K562 (cell line): ENCODE results near the gene ZDHHC6. TPM values are rescaled to one million over a fixed set of nuclear protein-coding genes. Genes with fewer than 3 reads are reported as not detected.

Experiments
- ATAC-seq: fragments of 200-7000 bp; cut with Tn5 transposase; 3 replicates; pipeline ENCODE4 v1.9.1; 2020; ENCODE audit warnings: moderate library complexity
- BruUV-seq: library from RNA; stranded (reverse); fragments of 400-500 nt; replicated peaks from 2 replicates; lab custom pipeline; 2021; lab: Mats Ljungman, UMichigan
- CTCF ChIA-PET: fragments of 300-600 bp; formaldehyde crosslinking; extraction: SDS; loops from one replicate; lab custom pipeline; 2021; ENCODE audit warnings: low intra/inter-chr PET ratio; lab: Yijun Ruan, JAX
- POLR2A ChIA-PET: fragments of 300-600, 350-650 bp; sonication (Branson Sonifier 250); formaldehyde crosslinking; extraction: SDS; loops from one replicate; lab custom pipeline; 2021; ENCODE audit warnings: antibody characterized with exemption, inconsistent platforms; lab: Yijun Ruan, JAX
- DNase-seq, 4 experiments: peaks; one replicate each; pipeline versions ENCODE4 v3.0.0 to v3.0.0-alpha.2; 2011 to 2018; ENCODE audit warnings: low spot score in 3 of 4, mixed read lengths in 3 of 4; ENCODE audit errors: extremely low read depth in 1 of 4
- FAIRE-seq: peaks from 2 replicates; lab custom pipeline; 2011; peaks lifted over from hg19 to GRCh38; lab: Jason Lieb, UNC
- H2AFZ ChIP-seq: 2 replicates; pipeline ENCODE4 v1.6.0; 2011; ENCODE audit warnings: low read depth, low read length, control low read depth, inconsistent platforms
- H3K27ac ChIP-seq: fragments of 200-600 bp; 3 replicates; pipeline ENCODE4 v1.8.0; 2011; ENCODE audit warnings: low read depth, mild to moderate bottlenecking, control low read depth, inconsistent platforms, low read length, moderate library complexity, mixed read lengths; ENCODE audit errors: extremely low read depth
- H3K27me3 ChIP-seq, 2 experiments: fragments of 300-600 bp in 1 of 2; 2 replicates in 1 of 2; 3 replicates in 1 of 2; pipeline versions ENCODE4 v1.6.0 to v1.8.0; 2011; ENCODE audit warnings: inconsistent platforms in 2 of 2, low read length in 2 of 2, mild to moderate bottlenecking in 1 of 2, mixed read lengths in 1 of 2, moderate library complexity in 1 of 2; ENCODE audit not compliant: control insufficient read depth in 2 of 2, insufficient read depth in 2 of 2
- H3K36me3 ChIP-seq: fragments of 300-600 bp; 3 replicates; pipeline ENCODE4 v1.8.0; 2011; ENCODE audit warnings: mild to moderate bottlenecking, low read length, inconsistent platforms; ENCODE audit not compliant: control insufficient read depth, insufficient read depth
- H3K4me1 ChIP-seq, 2 experiments: fragments of 200-600 bp in 1 of 2; replicated peaks in 1 of 2; 2 replicates in 1 of 2; 3 replicates in 1 of 2; pipeline versions ENCODE4 v1.5.1 to v1.8.0; 2011; ENCODE audit warnings: inconsistent platforms in 2 of 2, low read length in 2 of 2, mild to moderate bottlenecking in 1 of 2, mixed read lengths in 1 of 2, moderate library complexity in 1 of 2; ENCODE audit not compliant: control insufficient read depth in 2 of 2, insufficient read depth in 2 of 2
- H3K4me2 ChIP-seq: 2 replicates; pipeline ENCODE4 v1.6.1; 2011; ENCODE audit warnings: low read length, control low read depth, inconsistent platforms, mixed read lengths; ENCODE audit not compliant: insufficient read depth
- H3K4me3 ChIP-seq: fragments of 200-600 bp; sonication (generic), shearing (Covaris generic); 2 replicates; pipeline ENCODE4 v1.5.1; 2016; ENCODE audit warnings: control low read depth, inconsistent platforms
- H3K79me2 ChIP-seq: fragments of 200-600 bp; 3 replicates; pipeline ENCODE4 v1.8.0; 2011; ENCODE audit warnings: low read length, inconsistent platforms; ENCODE audit not compliant: control insufficient read depth, insufficient read depth
- H3K9ac ChIP-seq, 2 experiments: 2 replicates each; pipeline versions ENCODE4 v1.6.0 to v1.6.1; 2011; ENCODE audit warnings: low read depth in 2 of 2, low read length in 2 of 2, control low read depth in 1 of 2, inconsistent platforms in 1 of 2, mild to moderate bottlenecking in 1 of 2, mixed read lengths in 1 of 2; ENCODE audit not compliant: insufficient read depth in 1 of 2
- H3K9me1 ChIP-seq: one replicate; pipeline ENCODE4 v1.6.0; 2011; ENCODE audit warnings: inconsistent platforms, mild to moderate bottlenecking, low read length, moderate library complexity; ENCODE audit not compliant: control insufficient read depth, insufficient read depth
- H3K9me3 ChIP-seq: replicated peaks from 2 replicates; pipeline ENCODE4 v1.5.1; 2011; ENCODE audit warnings: low read depth, low read length, inconsistent platforms; ENCODE audit not compliant: control insufficient read depth, insufficient read depth
- H4K20me1 ChIP-seq: replicated peaks from 2 replicates; pipeline ENCODE4 v1.6.1; 2011; ENCODE audit warnings: low read length, inconsistent platforms, mixed read lengths; ENCODE audit not compliant: control insufficient read depth, insufficient read depth
- HMG20A ChIP-seq: fragments of 450-650 bp; formaldehyde crosslinking; conservative IDR thresholded peaks from 2 replicates; pipeline ENCODE4 v1.4.0; 2020; ENCODE audit warnings: mild to moderate bottlenecking, mixed read lengths
- HOXB6 ChIP-seq: fragments of 250-450 bp; sonication (Bioruptor Pico); IDR thresholded peaks from 2 replicates; pipeline ENCODE4 v1.5.1; 2022; ENCODE audit warnings: mild to moderate bottlenecking, borderline replicate concordance
- MTA2 ChIP-seq: fragments of 450-650 bp; IDR thresholded peaks from 2 replicates; pipeline ENCODE4 v1.6.1; 2016; ENCODE audit warnings: low read depth
- MTA3 ChIP-seq: fragments of 450-650 bp; formaldehyde crosslinking; IDR thresholded peaks from 2 replicates; pipeline ENCODE4 v1.6.1; 2017; ENCODE audit warnings: mild to moderate bottlenecking, borderline replicate concordance
- NCOA2 ChIP-seq, 2 experiments: fragments of 450-650 bp; IDR thresholded peaks; 2 replicates each; pipeline ENCODE4 v1.6.1; 2018; ENCODE audit warnings: mild to moderate bottlenecking in 2 of 2, moderate library complexity in 1 of 2; ENCODE audit not compliant: partially characterized antibody in 2 of 2
- NFE2 ChIP-seq: IDR thresholded peaks from 2 replicates; pipeline ENCODE4 v1.6.1; 2014; ENCODE audit warnings: antibody characterized with exemption, low read depth
- ZKSCAN1 ChIP-seq: fragments of 150-350 bp; IDR thresholded peaks from 2 replicates; pipeline ENCODE4 v1.6.1; 2016; ENCODE audit warnings: low read depth, low read length
- WGBS: fragments of 100-300 bp; shearing (Covaris generic); methylation state at CpG from one replicate; pipeline ENCODE4 v1.1.6; 2016; ENCODE audit warnings: low coverage, mixed read lengths; ENCODE audit not compliant: insufficient coverage; ENCODE audit errors: missing lambda C conversion rate; 5-methylcytosine and 5-hydroxymethylcytosine counted together
- in situ Hi-C: fragments of 300-500 bp; cut with MboI; formaldehyde crosslinking; loops from 4 replicates; pipeline ENCODE4 v1.15.0; 2018; ENCODE audit warnings: inconsistent platforms, mixed read lengths
- intact Hi-C: fragments of 100-400 bp; cut with micrococcal nuclease; formaldehyde crosslinking; loops from 2 replicates; pipeline ENCODE4 v1.14.2; 2022
- polyA plus RNA-seq, 8 experiments: library from polyadenylated mRNA; depleted of rRNA in 4 of 8; stranded (reverse) in 5 of 8; unstranded in 3 of 8; fragments of >200 nt; fragmentation: Nextera tagmentation in 2 of 8; fragmentation: Illumina TruSeq in 1 of 8; extraction: Ambion mirVana in 2 of 8; extraction: Trizol in 1 of 8; gene quantifications; 2 replicates each; pipeline versions ENCODE4 v1.2.1 to v1.2.3, GENCODE V29; 2011 to 2014; ENCODE audit warnings: inconsistent platforms in 1 of 8, missing spikeins in 1 of 8
- total RNA-seq, 7 experiments: library from RNA; depleted of rRNA in 6 of 7; stranded (reverse); fragments of >200 nt in 6 of 7; fragmentation: Illumina TruSeq in 2 of 7; extraction: Trizol in 2 of 7; gene quantifications; 2 replicates each; pipeline versions ENCODE4 v1.2.1 to v1.2.3, GENCODE V29; 2011 to 2021; ENCODE audit warnings: low replicate concordance in 1 of 7
- TF ChIP-seq, protein P1 (sequence below), 2 experiments: fragments of 450-650 bp; formaldehyde crosslinking in 1 of 2; IDR thresholded peaks; 2 replicates each; pipeline versions ENCODE4 v1.4.0 to v1.6.1; 2014 to 2020; ENCODE audit warnings: mild to moderate bottlenecking in 2 of 2, borderline replicate concordance in 1 of 2, low read depth in 1 of 2
- TF ChIP-seq, protein P2 (sequence below): fragments of 450-650 bp; IDR thresholded peaks from 2 replicates; pipeline ENCODE4 v1.6.1; 2016
- TF ChIP-seq, protein P3 (sequence below), 2 experiments: IDR thresholded peaks; 2 replicates each; pipeline ENCODE4 v1.6.1; 2012; ENCODE audit warnings: improper control_type of control experiment in 2 of 2, low read depth in 2 of 2, low read length in 2 of 2, borderline replicate concordance in 1 of 2

Gene ZDHHC6
- total and polyA plus RNA-seq, 9 of the 15 experiments (the other 6 are each of a cell fraction or from before 2014, with no cell fraction given) = 13.6 to 30.5 (median 21.5) TPM

DNA sequence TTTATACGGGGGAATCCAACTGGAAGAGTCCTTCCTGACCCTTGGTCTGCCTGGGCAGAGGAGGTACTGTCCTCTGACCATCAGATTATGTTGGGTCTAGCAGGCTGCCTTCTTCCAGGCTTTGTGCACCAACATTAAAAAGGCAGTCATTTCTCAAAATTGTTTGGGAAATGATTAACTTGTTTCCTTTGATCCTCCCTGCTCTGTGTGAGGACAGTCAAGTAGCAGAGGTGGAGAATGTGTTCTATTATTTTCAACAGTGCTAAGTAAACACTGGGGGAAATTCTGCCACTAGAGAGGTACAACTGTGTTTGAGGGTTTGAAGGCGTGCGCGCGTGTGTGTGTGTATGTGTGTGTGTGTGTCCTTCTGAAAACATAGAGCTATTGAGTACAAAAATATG, 52.2 kb downstream of the ZDHHC6 start:
- Histone ChIP-seq H3K4me3 (no peak overlapping the region), H4K20me1 (no peaks in the 10 kb centered on the region), H3K79me2 (no peaks in the 10 kb centered on the region), H3K4me2 (no peak overlapping the region), H3K9ac (no peak overlapping the region), H3K27ac (no peak overlapping the region), H2AFZ (no peak overlapping the region), H3K9me1 (no peaks in the 10 kb centered on the region), H3K4me1 (no peaks in the 10 kb centered on the region), H3K36me3 (no peaks in the 10 kb centered on the region), H3K27me3 (peaks cover 0 to 8% of the 10 kb centered on the region in 2 experiments; a peak in 2 of 5 replicates), H3K9me3 (no peaks in the 10 kb centered on the region)
- ATAC-seq (no peak), FAIRE-seq (no peak), DNase-seq (no peak)
- BruUV-seq = no TSS peak
- 50% methylated on average over 5 of the region's 5 CpGs for WGBS
- ChIA-PET POLR2A (no interaction called here), CTCF (no interaction called here)
- in situ Hi-C loops = no loop called here
- intact Hi-C loops = no loop called here
- TF ChIP-seq NCOA2 (IDR thresholded peaks at IDR 0.05; ENCODE audit: partially characterized antibody in 2 of 2) (no peak), MTA2 (no peak), ZKSCAN1 (no peak), NFE2 (no peak), MTA3 (no peak), HMG20A (CRISPR knock-in tag) (no peak), HOXB6 (CRISPR knock-in tag) (no peak)
- TF ChIP-seq, protein P1, sequence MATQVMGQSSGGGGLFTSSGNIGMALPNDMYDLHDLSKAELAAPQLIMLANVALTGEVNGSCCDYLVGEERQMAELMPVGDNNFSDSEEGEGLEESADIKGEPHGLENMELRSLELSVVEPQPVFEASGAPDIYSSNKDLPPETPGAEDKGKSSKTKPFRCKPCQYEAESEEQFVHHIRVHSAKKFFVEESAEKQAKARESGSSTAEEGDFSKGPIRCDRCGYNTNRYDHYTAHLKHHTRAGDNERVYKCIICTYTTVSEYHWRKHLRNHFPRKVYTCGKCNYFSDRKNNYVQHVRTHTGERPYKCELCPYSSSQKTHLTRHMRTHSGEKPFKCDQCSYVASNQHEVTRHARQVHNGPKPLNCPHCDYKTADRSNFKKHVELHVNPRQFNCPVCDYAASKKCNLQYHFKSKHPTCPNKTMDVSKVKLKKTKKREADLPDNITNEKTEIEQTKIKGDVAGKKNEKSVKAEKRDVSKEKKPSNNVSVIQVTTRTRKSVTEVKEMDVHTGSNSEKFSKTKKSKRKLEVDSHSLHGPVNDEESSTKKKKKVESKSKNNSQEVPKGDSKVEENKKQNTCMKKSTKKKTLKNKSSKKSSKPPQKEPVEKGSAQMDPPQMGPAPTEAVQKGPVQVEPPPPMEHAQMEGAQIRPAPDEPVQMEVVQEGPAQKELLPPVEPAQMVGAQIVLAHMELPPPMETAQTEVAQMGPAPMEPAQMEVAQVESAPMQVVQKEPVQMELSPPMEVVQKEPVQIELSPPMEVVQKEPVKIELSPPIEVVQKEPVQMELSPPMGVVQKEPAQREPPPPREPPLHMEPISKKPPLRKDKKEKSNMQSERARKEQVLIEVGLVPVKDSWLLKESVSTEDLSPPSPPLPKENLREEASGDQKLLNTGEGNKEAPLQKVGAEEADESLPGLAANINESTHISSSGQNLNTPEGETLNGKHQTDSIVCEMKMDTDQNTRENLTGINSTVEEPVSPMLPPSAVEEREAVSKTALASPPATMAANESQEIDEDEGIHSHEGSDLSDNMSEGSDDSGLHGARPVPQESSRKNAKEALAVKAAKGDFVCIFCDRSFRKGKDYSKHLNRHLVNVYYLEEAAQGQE (IDR thresholded peaks at IDR 0.05; ENCODE audit: borderline replicate concordance) = no peak
- TF ChIP-seq, protein P1 (CRISPR knock-in tag; IDR thresholded peaks at IDR 0.05; ENCODE audit: low read depth) = no peak
- TF ChIP-seq, protein P2, sequence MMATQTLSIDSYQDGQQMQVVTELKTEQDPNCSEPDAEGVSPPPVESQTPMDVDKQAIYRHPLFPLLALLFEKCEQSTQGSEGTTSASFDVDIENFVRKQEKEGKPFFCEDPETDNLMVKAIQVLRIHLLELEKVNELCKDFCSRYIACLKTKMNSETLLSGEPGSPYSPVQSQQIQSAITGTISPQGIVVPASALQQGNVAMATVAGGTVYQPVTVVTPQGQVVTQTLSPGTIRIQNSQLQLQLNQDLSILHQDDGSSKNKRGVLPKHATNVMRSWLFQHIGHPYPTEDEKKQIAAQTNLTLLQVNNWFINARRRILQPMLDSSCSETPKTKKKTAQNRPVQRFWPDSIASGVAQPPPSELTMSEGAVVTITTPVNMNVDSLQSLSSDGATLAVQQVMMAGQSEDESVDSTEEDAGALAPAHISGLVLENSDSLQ = no peak
- TF ChIP-seq, protein P3, sequence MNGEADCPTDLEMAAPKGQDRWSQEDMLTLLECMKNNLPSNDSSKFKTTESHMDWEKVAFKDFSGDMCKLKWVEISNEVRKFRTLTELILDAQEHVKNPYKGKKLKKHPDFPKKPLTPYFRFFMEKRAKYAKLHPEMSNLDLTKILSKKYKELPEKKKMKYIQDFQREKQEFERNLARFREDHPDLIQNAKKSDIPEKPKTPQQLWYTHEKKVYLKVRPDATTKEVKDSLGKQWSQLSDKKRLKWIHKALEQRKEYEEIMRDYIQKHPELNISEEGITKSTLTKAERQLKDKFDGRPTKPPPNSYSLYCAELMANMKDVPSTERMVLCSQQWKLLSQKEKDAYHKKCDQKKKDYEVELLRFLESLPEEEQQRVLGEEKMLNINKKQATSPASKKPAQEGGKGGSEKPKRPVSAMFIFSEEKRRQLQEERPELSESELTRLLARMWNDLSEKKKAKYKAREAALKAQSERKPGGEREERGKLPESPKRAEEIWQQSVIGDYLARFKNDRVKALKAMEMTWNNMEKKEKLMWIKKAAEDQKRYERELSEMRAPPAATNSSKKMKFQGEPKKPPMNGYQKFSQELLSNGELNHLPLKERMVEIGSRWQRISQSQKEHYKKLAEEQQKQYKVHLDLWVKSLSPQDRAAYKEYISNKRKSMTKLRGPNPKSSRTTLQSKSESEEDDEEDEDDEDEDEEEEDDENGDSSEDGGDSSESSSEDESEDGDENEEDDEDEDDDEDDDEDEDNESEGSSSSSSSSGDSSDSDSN (IDR thresholded peaks at IDR 0.05; ENCODE audit: borderline replicate concordance in 1 of 2, low read depth in 2 of 2, low read length in 2 of 2) = no peak
